ENCODE measurements around the gene ZCCHC7. TPM values are rescaled to one million over a fixed set of nuclear protein-coding genes. Genes with fewer than 3 reads are reported as not detected.
"Not testable (repeated sequence)": the region's sequence is repeated elsewhere in the genome, so short reads cannot be mapped to it uniquely, and the experiment has no call there.

The ZCCHC7 gene
- total RNA-seq (2014; rRNA removed; shearing (Covaris generic)), result 10.8 and 14.7 TPM in 2 replicates

DNA sequence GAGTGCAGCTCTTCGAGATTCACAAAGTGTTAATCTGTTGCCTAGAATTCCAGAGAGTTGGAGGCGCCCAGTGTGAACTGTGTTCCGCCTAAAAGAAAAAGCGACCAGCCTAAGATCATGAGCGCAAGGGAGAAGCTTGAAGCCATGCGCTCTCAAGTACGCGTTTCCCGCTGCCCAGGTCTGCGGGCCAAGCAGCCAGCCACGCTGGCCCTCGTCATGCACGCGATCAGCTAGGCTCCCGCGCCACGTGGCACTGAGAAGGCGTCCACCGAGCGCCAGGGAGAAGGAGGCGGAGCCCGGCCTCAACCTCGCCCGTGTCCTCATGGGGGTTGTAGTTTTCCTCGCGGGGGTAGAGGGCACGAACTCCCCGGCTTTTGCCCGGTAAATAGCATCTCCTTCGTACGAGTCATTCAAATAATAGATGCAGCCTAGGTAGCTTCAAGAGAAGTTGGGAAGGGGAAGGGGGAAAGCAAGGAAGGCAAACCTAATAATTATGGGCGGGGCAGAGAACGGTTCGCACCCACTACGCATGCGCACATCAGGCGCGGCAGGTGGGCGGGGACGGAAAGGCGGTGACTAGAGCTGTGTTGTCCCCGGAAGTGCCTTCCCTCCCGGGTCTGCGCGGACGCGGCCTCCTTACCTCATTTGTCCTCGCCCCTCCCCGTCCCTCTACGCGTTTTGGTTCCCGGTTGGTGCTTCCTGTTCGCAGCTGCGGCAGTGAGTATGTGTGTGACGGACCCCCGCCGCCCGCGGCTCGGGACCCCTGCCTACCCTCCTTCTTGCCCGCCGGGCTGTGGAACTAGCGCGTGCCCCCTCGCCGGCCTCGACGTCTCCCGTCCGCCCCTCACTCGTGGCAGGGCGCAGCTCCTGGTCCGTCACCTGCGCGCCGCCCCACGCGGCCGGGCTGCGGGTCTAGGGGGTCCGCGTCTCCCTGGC, at the start of gene ZCCHC7:
ZCCHC7 (plus strand) TSS at position 668 of the 936 bp plus-strand sequence.
- peak; percentile 91 for DNase-seq (ENCODE audit: low read depth)

DNA sequence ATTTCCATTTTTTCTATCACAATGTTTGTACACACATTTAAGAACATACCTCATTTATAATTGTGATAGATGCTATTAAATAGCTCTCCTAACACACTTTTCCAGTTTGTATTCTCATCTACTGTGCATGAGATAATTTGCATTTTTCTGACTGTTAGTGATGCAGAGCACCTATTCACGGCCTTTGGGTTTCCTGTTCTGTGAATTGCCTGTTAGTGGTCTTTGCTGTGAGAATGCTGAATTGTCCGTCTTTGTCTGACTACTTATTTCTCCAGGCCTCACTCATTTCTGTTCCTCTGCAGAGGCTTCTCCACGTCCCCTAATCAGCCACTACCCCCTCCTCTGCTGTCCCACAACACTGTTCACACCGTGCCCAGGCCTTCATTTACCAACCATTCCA, 45.6 kb upstream of the ZCCHC7 start:
- not testable (repeated sequence) for DNase-seq (ENCODE audit: low read depth)

DNA sequence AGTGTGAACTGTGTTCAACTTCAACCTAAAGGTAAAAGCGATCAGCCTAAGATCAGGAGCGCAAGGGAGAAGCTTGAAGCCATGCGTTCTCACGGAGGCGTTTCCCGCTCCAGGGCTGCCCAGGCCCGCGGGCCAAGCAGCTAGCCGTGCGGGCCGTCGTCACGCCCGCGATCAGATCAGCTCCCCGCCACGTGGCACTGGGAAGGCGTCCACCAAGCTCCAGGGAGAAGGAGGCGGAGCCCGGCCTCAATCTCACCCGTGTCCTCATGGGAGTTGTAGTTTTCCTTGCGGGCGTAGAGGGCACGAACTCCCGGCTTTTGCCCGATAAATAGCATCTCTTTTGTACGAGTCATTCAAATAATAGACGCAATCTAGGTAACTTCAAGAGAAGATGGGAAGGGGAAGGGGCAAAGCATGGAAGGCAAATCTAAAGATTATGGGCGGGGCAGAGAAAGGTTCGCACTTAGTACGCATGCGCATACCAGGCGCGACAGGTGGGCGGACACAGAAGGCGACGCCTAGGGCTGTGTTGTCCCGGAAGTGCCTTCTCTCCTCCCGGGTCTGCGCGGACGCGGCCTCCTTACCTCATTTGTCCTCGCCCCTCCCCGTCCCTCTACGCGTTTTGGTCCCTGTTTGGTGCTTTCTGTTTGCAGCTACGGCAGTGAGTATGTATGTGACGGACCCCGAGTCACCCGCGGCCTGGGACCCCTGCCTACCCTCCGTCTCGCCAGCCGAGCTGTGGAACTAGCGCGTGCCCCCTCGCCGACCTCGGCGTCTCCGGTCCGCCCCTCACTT, 40.8 kb upstream of the ZCCHC7 start:
- DNase-seq (ENCODE audit: low read depth), result peak; percentile 90

DNA sequence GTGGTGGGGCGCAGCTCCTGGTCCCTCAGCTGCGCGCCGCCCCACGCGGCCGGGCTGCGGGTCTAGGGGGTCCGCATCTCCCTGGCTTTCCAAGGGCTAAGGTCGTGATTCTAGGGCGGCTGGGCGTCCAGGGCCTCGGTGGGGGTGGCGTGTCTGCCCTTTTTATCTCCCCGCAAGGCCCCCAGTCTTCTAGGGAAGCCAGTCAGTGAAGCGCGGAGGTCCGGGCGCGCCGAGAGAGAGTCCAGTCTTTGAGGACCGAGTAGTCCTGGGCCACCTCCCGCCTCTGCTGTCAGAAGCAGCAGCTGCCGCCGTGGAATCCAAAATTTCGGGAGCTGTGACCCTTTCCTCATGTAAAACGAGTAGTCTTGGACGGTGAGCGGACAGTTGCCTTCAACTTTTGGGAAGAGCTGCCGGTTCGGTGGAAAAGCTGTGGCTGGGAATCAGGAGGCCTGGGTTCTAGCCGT, 40.2 kb upstream of the ZCCHC7 start:
- peak; percentile 27 for DNase-seq (ENCODE audit: low read depth)

DNA sequence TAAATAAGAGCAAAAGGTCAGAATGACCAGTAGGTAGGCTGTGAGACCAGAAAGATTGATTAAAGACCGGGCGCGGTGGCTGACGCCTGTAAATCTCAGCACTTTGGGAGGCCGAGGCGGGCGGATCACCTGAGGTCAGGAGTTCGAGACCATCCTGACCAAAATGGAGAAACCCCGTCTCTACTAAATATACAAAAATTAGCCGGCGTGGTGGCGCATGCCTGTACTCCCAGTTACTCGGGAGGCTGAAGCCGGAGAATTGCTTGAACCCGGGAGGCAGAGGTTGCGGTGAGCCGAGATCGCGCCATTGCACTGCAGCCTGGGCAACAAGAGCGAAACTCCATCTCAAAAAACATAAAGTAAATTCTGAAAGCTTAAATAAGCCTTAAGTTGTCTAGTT, 38.9 kb upstream of the ZCCHC7 start:
- DNase-seq (ENCODE audit: low read depth), result not testable (repeated sequence)

DNA sequence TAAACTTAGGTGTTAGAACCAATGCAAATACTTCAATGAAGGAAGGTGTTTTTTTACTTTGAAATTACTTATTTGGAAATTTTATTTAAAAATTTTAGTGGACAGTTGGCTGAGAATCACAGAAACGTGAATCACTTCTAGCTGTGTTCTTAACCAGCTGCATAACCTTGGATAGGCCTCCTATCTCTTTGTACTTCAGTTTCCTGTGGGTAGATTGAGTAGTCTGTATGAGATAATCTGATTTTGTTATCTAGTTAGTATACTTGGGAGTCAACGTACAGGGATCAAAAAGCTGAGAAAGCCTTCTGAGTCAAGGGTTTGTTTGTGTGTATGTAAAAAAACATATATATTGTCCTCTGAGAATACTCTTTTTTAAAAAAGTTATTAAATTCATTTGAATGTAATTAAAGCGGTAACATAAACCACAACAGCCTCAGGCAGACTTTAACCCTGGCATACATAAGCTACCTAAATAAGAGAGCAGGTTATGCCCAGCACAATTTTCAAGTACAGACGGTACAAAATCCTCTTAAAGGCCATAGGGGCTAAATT, 38.1 kb upstream of the ZCCHC7 start:
- DNase-seq (ENCODE audit: low read depth), result no peak

DNA sequence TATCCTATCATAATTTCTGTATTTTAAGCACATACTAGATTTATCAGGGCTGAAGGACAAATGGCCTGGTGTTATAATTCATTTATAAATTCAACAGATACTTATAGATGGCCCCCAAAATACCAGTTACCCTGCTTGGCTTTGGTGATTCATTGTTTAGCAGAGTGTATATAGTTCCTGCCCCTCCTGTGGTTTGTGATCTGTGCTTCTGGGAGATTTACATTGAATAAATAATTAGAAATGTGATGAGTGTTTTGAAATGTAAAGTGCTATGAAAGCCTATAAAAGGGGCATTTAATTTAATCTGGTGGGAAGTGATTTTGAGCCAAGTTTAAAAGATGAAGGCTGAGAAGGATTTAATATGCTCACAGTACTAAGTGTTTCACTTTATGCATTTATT, 36.7 kb upstream of the ZCCHC7 start:
- no peak for DNase-seq (ENCODE audit: low read depth)

DNA sequence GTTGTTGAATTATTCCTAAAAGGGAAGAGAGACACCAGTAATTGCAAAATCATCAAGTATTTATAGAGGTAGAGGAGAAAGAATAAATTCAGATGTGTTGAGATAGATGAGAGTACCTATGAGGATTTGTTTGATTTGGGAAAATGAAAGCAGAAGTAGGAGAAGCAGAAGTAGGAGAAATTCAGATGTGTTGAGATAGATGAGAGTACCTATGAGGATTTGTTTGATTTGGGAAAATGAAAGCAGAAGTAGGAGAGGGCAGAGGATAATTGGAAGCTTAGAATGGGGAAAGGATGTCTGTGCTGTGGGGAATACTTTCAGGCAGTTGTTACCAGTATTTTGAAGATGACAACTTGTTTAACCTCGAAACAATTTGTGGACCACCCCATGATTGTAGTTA, 35.1 kb upstream of the ZCCHC7 start:
- no peak for DNase-seq (ENCODE audit: low read depth)

DNA sequence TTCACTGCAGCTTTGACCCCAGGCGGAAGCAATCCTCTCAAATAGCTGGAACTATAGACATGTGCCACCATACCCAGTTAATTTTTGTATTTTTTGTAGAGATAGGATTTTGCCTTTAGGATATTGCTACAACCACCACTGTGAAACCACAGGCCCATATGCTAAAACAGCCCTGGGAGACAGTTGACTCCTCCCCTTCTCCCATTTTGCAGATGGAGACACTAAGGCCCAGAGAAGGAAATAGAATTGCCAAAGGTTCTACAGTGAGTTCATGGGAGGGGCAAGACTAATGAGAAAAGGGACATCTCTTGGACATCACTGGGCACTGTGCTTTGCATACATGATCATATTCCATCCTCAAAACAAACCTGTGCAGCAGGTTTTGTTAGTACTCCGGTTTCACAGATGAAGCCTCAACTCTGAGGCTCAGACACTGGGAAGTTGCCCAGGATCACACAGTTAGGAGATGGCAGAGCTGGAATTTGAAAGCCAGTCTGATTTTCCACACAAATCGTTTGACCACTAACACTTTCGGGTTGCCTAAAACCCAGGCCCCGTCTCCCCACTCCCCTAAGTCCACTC, 27.6 kb upstream of the ZCCHC7 start:
- not testable (repeated sequence) for DNase-seq (ENCODE audit: low read depth)

DNA sequence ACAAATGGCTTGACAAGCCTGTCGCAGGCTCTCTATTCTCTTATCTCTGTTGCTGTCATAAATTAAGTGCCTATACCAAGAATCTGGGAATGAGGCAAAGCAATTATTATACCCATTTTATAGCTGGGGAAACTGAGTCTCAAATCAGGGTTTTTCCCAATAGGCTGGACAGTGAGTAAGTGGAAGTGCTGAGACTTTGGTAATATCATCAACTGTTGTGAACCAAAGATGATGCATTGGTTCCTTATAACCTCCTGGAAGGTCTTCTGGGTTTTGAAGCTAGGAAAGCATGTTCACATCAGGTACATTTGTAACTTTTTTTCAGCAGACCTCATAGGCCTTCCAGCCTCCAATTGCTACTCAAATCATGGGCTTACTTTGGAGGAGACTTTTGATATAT, 25.6 kb upstream of the ZCCHC7 start:
- no peak for DNase-seq (ENCODE audit: low read depth)

DNA sequence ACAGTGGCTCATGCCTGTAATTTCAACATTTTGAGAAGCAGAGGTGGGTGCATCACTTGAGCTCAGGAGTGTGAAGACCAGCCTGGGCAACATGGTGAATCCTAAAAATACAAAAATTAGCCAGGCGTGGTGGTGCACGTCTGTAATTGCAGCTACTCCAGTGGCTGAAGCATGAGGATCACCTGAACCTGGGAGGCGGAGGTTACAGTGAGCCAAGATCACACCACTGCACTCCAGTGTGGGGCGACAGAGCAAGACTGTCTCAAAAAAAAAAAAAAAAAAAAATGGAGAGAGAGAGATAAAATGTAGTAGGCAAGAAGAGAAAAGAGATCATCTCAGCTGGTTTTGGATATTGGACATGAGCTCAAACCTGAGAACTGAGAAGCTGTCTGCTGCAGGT, 23.7 kb upstream of the ZCCHC7 start:
- no peak for DNase-seq (ENCODE audit: low read depth)

DNA sequence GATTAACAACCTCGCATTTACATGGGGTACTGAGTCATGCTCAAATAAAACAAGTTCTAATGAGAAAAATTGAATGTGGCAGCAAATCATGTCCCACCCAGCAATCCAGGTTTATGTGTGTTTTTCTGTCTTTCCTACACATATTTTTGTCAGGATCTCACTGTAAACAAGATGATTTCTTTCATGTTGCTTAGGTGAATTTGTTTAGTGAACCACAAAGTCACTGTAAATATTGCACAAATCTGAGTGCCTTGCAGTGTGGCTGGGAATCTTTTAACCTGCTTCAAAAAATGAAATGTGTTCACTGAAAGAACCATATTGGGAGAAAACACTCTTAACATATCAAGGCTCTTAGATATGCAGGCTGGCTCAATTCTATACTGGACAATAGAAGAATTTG, 23.1 kb upstream of the ZCCHC7 start:
- DNase-seq (ENCODE audit: low read depth), result no peak

DNA sequence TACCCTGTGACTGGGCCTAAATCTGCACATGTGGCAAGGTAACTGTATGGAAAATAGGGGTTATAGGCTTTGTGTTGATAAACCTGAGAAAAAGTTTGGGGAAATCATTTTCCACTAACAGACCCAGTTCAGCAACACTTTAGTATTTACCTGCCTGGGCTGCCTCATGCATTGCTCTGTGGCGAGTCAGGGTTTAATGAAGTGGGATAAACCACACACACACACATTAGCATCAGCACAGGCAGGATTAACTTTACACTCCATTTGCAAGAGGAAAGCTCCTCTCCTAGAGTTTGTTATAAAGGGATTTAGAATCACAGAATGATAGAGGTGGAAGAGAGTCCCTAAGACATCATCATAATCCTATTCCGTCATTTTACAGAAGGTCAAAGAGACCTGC, 20.0 kb upstream of the ZCCHC7 start:
- no peak for DNase-seq (ENCODE audit: low read depth)

DNA sequence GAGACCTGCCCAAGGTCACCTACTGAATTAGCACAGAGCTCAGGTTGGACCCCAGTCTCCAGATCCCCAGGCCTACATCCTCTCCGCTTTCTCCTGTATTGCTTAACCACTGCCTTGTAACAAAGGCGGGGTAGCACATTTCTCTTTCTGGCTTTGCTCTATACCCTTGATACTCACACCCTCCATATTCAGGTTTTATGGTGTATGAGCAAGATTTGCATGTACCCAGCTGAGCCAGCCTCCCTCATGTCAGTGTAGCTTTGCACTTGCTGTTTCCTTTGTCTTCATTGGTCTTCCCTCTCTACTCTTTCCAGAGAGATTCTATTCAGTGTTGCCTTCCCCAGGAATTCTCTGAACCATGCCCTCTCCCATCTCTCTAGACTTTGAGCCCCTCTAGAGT, 19.6 kb upstream of the ZCCHC7 start:
- no peak for DNase-seq (ENCODE audit: low read depth)

DNA sequence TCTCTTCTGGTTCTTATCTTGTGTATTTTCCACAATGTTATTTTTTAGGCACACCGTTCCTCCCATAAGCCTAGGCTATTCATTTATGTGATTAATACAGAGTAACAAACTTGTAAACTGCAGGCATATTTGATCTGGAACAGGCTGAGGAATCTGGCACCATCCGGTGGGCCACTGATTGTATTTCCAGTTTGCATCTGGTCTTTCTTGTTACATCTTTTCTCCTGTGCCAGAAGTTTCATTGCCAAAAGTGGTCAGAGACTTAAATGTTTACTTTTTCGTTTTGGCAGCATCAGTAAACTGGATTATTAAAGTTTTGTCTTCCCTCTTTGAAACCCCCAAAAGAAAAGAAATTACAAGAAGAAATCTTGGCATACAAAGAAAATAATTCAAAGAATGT, 17.9 kb upstream of the ZCCHC7 start:
- DNase-seq (ENCODE audit: low read depth), result no peak

DNA sequence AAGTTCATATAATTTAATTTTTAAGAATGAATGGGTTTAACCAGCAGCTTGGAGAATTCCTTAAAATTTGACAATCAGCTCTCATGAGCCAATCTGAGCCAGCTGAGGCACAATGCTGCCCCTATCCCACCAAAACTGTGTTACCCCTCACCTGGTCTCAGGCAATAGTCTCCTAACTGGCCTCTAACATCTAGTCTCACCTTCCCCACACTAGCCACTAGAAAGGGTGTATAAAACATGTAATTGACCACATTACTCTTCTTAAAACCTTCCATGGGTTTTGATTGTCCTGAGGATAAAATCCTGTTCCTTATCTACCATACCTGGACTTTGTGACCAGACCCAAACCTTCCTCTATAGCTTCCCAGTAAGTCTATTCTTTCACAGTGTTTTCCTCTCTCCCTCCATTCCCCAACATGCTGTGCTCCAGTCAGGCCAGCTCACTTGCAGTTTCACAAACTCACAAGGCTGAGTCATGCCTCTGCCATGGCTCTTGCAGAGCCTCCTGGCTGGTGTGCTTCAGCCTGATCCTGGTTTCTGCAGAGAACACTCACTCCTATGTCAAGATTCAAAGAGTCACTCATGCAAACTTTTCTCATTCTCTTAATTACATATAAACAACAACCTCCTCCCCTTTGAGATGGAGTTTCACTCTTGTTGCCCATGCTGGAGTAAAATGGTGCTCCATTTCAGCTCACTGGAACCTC, 16.0 kb upstream of the ZCCHC7 start:
- DNase-seq (ENCODE audit: low read depth), result peak; percentile 67

DNA sequence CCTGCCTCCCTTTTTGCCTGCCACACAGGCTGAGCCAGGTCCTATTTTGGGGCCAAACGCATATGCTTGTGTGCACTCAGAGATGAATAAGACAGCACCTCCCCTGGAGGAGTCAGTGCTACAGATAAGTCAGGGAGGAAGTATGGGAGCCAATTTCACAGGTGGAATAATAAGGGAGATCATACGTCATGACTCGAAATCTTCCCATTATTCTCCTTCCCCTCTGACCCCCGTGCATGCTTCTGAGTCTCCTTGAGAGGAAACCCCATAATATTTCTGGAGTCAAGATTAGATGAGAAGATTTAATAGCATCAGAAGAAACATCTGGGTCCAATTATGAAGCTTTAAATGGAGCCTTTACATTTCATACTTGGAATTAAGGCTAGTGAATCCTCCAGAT, 15.1 kb upstream of the ZCCHC7 start:
- no peak for DNase-seq (ENCODE audit: low read depth)

DNA sequence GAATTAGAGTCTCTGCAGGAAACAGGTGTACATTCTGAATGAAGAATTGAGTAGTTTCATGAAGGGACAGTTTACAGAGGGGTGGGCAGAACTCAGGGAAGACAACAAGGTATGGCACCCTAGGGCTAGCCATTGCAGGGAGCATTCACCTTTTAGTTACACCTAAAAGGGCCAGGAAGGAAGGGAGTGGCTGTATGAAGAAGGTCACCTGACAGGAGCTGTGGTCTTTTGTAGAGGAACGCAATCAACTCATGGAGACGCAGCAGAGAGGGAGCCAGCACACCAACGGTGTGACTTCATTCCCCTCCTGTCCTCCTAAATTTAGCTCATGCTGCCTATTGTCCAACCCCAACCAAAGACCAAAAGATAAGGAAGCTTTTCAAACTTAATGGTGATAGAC, 12.7 kb upstream of the ZCCHC7 start:
- no peak for DNase-seq (ENCODE audit: low read depth)

DNA sequence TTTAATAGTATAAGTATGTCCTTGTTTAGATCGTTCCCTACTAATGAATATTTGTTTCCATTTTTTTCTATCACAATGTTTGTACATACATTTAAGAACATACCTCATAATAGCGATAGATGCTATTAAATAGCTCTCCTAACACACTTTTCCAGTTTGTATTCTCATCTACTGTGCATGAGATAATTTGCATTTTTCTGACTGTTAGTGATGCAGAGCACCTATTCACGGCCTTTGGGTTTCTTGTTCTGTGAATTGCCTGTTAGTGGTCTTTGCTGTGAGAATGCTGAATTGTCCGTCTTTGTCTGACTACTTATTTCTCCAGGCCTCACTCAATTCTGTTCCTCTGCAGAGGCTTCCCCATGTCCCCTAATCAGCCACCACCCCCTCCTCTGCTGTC, 5.9 kb upstream of the ZCCHC7 start:
- not testable (repeated sequence) for DNase-seq (ENCODE audit: low read depth)

DNA sequence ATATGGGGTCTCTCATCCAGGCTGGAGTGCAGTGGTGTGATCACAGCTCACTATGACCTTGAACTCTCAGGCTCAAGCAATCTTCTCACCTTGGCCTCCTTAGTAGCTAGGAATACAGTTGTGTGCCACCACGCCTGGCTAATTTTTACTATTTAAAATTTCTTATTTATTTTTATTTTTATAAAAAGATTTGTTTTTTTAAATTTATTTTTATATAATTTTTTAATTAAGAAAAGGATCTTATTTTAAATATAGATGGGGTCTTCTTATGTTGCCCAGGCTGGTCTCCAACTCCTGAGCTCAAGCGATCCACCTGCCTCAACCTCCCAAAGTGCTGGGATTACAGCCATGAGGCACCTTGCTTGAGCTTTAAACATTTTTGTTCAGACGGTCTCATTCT, 2.4 kb upstream of the ZCCHC7 start:
- no peak for DNase-seq (ENCODE audit: low read depth)

DNA sequence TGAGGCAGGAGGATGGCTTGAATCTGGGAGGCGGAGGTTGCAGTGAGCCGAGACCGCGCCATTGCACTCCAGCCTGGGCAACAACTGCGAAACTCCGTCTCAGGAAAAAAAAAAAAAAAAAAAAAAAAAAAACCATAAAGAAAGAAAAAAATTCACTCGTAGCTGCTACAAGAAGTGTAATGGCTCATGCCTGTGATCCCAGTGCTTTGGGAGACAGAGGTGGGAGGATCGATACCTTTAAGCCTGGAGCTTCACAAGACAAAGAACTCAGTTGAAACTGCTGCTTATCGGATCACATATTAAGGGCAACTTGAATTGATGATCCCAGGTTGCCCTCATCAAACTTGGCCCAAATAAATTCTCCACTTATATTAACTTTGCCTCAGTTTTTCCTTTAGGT, 1.0 kb upstream of the ZCCHC7 start:
- DNase-seq (ENCODE audit: low read depth), result no peak

Data from RPMI7951 (cell line).